Gastrocnemius medialis (tissue), 4 donors: ENCODE measurements around the gene ASTN1. TPM values are rescaled to one million over a fixed set of nuclear protein-coding genes. Genes with fewer than 3 reads are reported as not detected.
"Not testable (repeated sequence)": the region's sequence is repeated elsewhere in the genome, so short reads cannot be mapped to it uniquely, and the experiment has no call there.

Source experiments
- ATAC-seq, 2 donors: fragments of 150-250 bp; one replicate each; pipeline ENCODE4 v1.9.1; 2016
- DNase-seq, 2 donors: peaks; one replicate each; pipeline ENCODE4 v3.0.0-alpha.2; 2019
- H3K27ac ChIP-seq, 4 donors: fragments of 200-600 bp; sonication (generic); 1 replicate in 1 of 4; 2 replicates in 3 of 4; pipeline ENCODE4 v1.5.1; 2016 to 2018; ENCODE audit warnings: mild to moderate bottlenecking in 2 of 4, moderate library complexity in 1 of 4
- H3K27me3 ChIP-seq, 3 donors: fragments of 200-600 bp; sonication (generic) in 2 of 3; 1 replicate in 1 of 3; 2 replicates in 2 of 3; pipeline versions ENCODE4 v1.5.1 to v1.6.0; 2016 to 2019; ENCODE audit warnings: mild to moderate bottlenecking in 1 of 3, moderate library complexity in 1 of 3
- H3K36me3 ChIP-seq, 2 donors: fragments of 200-600 bp; sonication (generic) in 1 of 2; one replicate each; pipeline ENCODE4 v1.5.1; 2017 to 2018
- H3K4me1 ChIP-seq, 2 donors: fragments of 200-600 bp; sonication (generic) in 1 of 2; one replicate each; pipeline ENCODE4 v1.5.1; 2016 to 2017; ENCODE audit warnings: mild to moderate bottlenecking in 2 of 2
- H3K4me3 ChIP-seq, 4 donors: fragments of 200-600 bp; sonication (generic) in 3 of 4; 1 replicate in 1 of 4; 2 replicates in 3 of 4; pipeline ENCODE4 v1.5.1; 2016 to 2019; ENCODE audit warnings: mild to moderate bottlenecking in 2 of 4
- H3K9me3 ChIP-seq, 3 donors: fragments of 200-600 bp; sonication (generic) in 2 of 3; 1 replicate in 1 of 3; 2 replicates in 2 of 3; pipeline ENCODE4 v1.5.1; 2016 to 2019
- POLR2A ChIP-seq, 2 donors: fragments of 450-650 bp; IDR thresholded peaks; one replicate each; pipeline ENCODE4 v1.6.1; 2017; ENCODE audit warnings: antibody characterized with exemption in 2 of 2, mild to moderate bottlenecking in 2 of 2, moderate library complexity in 2 of 2
- in situ Hi-C, 4 donors: fragments of 200-750 bp; cut with MboI; loops; one replicate each; pipeline versions ENCODE4 v1.15.0 to v1.8.0; 2017; ENCODE audit warnings: low sequenced_read_pairs in 4 of 4
- intact Hi-C: fragments of 100-400 bp; cut with DNase I; formaldehyde crosslinking; loops from one replicate; pipeline ENCODE4 v1.15.1; 2023; ENCODE audit warnings: low total_unique reads
- total RNA-seq, 4 donors: library from RNA; depleted of rRNA; stranded (reverse); fragments of >200 nt; gene quantifications; one replicate each; pipeline versions ENCODE4 v1.1.0 to v1.2.3, GENCODE V29; 2016
- TF ChIP-seq, protein P1 (sequence below), 5 experiments: fragments of 450-650 bp in 3 of 5; fragments of 200-600 bp in 2 of 5; sonication (generic) in 2 of 5; IDR thresholded peaks in 4 of 5; conservative IDR thresholded peaks in 1 of 5; 1 replicate in 4 of 5; 2 replicates in 1 of 5; pipeline ENCODE4 v1.5.1; 2016 to 2019; ENCODE audit warnings: antibody characterized with exemption in 5 of 5, mild to moderate bottlenecking in 3 of 5, moderate library complexity in 3 of 5

Gene ASTN1
- total RNA-seq, 4 donors from 2014 or later = 0.09 to 0.10 TPM; not detected in 2

GRCh38 chr1:177077006-177077405 is 87.5 kb downstream of the ASTN1 start:
- no peak overlapping the region for H3K4me3 ChIP-seq
- H3K9me3 ChIP-seq = no peaks in the 10 kb centered on the region
- no peaks in the 10 kb centered on the region for H3K27me3 ChIP-seq
- intact Hi-C loops = no loop called here
- no peak for TF ChIP-seq POLR2A (IDR thresholded peaks at IDR 0.05)
- TF ChIP-seq, protein P1, sequence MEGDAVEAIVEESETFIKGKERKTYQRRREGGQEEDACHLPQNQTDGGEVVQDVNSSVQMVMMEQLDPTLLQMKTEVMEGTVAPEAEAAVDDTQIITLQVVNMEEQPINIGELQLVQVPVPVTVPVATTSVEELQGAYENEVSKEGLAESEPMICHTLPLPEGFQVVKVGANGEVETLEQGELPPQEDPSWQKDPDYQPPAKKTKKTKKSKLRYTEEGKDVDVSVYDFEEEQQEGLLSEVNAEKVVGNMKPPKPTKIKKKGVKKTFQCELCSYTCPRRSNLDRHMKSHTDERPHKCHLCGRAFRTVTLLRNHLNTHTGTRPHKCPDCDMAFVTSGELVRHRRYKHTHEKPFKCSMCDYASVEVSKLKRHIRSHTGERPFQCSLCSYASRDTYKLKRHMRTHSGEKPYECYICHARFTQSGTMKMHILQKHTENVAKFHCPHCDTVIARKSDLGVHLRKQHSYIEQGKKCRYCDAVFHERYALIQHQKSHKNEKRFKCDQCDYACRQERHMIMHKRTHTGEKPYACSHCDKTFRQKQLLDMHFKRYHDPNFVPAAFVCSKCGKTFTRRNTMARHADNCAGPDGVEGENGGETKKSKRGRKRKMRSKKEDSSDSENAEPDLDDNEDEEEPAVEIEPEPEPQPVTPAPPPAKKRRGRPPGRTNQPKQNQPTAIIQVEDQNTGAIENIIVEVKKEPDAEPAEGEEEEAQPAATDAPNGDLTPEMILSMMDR (IDR thresholded peaks at IDR 0.05 in 4 of 5, conservative IDR thresholded peaks at IDR 0.05 in 1 of 5) = no peak
- in situ Hi-C loops = no loop called here
- ATAC-seq (no peak), DNase-seq (no peak)
- H3K4me1 ChIP-seq = no peaks in the 10 kb centered on the region
- H3K36me3 ChIP-seq = no peaks in the 10 kb centered on the region
- no peak overlapping the region for H3K27ac ChIP-seq

DNA sequence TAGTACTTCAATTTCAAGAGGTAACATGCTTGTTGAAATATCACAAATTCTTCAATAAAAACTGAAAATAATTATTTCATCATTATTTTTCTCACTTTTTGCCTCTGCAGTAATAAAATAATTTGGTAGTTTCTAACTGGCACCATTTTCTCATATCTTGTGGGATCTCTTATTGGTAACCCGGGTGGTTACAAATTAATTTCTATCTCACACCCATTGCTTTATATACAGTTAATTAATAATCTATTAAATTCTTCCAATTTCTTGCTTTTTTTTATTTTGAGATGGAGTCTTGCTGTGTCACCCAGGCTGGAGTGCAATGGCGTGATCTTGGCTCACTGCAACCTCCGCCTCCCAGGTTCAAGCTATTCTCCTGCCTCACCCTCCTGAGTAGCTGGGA is 89.7 kb downstream of the ASTN1 start:
- H3K27ac ChIP-seq, DNase-seq, H3K9me3 ChIP-seq, H3K27me3 ChIP-seq, H3K4me1 ChIP-seq, H3K4me3 ChIP-seq, in situ Hi-C loops, intact Hi-C loops, H3K36me3 ChIP-seq, ATAC-seq: not testable (repeated sequence)

DNA sequence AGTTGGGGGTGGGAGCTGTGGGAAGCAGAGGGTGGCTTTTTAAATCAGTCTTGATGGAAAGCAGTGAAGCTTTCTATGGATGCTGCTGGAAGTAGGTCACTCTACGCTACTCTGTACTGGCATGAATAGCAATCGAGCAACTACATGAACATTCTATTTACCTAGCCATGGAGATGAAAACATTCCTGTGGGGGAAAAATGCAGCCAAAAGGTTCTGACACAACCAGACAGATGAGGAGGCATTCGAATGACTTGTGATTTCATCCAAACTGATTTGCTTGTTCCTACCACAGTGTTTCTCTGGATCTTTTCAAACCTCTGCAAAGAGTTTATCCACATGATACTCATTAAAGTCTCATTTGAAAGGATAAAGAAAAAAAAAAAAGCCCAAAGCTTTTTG is 95.0 kb downstream of the ASTN1 start:
- in situ Hi-C loops = no loop called here
- ATAC-seq = no peak

GRCh38 chr1:177067752-177068410 is 96.6 kb downstream of the ASTN1 start:
- TF ChIP-seq, protein P1 (IDR thresholded peaks at IDR 0.05 in 4 of 5, conservative IDR thresholded peaks at IDR 0.05 in 1 of 5) = no peak
- TF ChIP-seq POLR2A (IDR thresholded peaks at IDR 0.05) = no peak
- intact Hi-C loops (no loop called here), in situ Hi-C loops (no loop called here)
- no peak overlapping the region for H3K4me3 ChIP-seq
- no peaks in the 10 kb centered on the region for H3K36me3 ChIP-seq
- H3K27me3 ChIP-seq = no peaks in the 10 kb centered on the region
- ATAC-seq = no peak
- no peak overlapping the region for H3K27ac ChIP-seq
- DNase-seq = no peak
- no peaks in the 10 kb centered on the region for H3K4me1 ChIP-seq
- no peaks in the 10 kb centered on the region for H3K9me3 ChIP-seq

More for the DNA sequence above, 95.0 kb downstream of the ASTN1 start:
- TF ChIP-seq POLR2A (IDR thresholded peaks at IDR 0.05) = no peak
- TF ChIP-seq, protein P1 (IDR thresholded peaks at IDR 0.05 in 4 of 5, conservative IDR thresholded peaks at IDR 0.05 in 1 of 5) = no peak
- intact Hi-C loops = no loop called here
- no peak overlapping the region for H3K27ac ChIP-seq
- H3K27me3 ChIP-seq = no peaks in the 10 kb centered on the region
- no peaks in the 10 kb centered on the region for H3K4me1 ChIP-seq
- no peaks in the 10 kb centered on the region for H3K9me3 ChIP-seq
- DNase-seq = no peak
- H3K36me3 ChIP-seq = no peaks in the 10 kb centered on the region
- H3K4me3 ChIP-seq = no peak overlapping the region

GRCh38 chr1:177065430-177065829 is 99.1 kb downstream of the ASTN1 start:
- Histone ChIP-seq H3K27me3 (no peaks in the 10 kb centered on the region), H3K36me3 (no peaks in the 10 kb centered on the region), H3K4me3 (no peak overlapping the region), H3K9me3 (no peaks in the 10 kb centered on the region), H3K4me1 (no peaks in the 10 kb centered on the region), H3K27ac (no peak overlapping the region)
- TF ChIP-seq, protein P1 (IDR thresholded peaks at IDR 0.05 in 4 of 5, conservative IDR thresholded peaks at IDR 0.05 in 1 of 5) = no peak
- no peak for TF ChIP-seq POLR2A (IDR thresholded peaks at IDR 0.05)
- no peak for ATAC-seq
- DNase-seq = no peak
- in situ Hi-C loops (no loop called here), intact Hi-C loops (no loop called here)
